AG09309 (cell line): ENCODE measurements around the gene RNF20.
"Not testable (repeated sequence)": the region's sequence is repeated elsewhere in the genome, so short reads cannot be mapped to it uniquely, and the experiment has no call there.

Experiments used
- DNase-seq: peaks from one replicate; pipeline ENCODE4 v3.0.0-alpha.2; 2010; ENCODE audit warnings: low read depth
- H3K4me3 ChIP-seq: 2 replicates; pipeline ENCODE4 v1.5.1; 2011; ENCODE audit warnings: mild to moderate bottlenecking, low read depth, low read length, moderate library complexity; ENCODE audit not compliant: control insufficient read depth
- TF ChIP-seq, protein P1 (sequence below): IDR thresholded peaks from 2 replicates; pipeline ENCODE4 v1.5.1; 2011; ENCODE audit warnings: mild to moderate bottlenecking, low read depth, low read length, inconsistent platforms; ENCODE audit not compliant: insufficient read depth, control insufficient read depth; ENCODE audit errors: missing control alignments

Gene RNF20

DNA sequence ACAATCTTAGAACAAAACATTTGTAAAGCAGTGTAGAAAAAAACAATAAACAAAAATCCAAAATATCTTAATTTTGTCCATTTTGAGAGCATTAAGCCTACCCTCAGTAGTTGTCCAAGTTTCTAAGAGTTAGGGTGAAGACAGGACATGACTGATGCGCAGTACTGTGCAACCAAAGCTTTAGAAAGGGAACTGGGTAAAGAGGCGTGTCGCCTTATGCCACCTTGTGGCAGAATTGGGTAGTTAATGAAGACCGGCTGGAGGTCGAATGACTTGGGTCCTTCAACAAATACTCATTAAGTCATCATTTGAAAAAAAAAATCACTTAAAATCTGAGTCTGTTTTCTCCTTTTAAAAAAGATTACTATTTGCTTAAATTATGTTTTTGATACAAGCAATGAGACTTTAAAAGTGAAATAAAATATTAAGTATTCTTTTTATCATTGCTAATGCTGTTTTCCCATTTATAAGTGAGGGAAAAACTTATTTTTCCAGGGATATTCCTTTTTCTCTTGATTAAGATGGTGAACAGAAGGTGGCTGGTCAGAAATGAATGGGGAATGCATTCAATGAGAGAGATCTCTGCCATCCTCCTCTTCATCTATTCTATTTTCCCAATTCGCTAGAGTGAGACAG, 3.5 kb upstream of the RNF20 start:
- DNase-seq: peak; percentile 46
- no peak overlapping the region for H3K4me3 ChIP-seq
- TF ChIP-seq, protein P1, sequence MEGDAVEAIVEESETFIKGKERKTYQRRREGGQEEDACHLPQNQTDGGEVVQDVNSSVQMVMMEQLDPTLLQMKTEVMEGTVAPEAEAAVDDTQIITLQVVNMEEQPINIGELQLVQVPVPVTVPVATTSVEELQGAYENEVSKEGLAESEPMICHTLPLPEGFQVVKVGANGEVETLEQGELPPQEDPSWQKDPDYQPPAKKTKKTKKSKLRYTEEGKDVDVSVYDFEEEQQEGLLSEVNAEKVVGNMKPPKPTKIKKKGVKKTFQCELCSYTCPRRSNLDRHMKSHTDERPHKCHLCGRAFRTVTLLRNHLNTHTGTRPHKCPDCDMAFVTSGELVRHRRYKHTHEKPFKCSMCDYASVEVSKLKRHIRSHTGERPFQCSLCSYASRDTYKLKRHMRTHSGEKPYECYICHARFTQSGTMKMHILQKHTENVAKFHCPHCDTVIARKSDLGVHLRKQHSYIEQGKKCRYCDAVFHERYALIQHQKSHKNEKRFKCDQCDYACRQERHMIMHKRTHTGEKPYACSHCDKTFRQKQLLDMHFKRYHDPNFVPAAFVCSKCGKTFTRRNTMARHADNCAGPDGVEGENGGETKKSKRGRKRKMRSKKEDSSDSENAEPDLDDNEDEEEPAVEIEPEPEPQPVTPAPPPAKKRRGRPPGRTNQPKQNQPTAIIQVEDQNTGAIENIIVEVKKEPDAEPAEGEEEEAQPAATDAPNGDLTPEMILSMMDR: peak; percentile 81

DNA sequence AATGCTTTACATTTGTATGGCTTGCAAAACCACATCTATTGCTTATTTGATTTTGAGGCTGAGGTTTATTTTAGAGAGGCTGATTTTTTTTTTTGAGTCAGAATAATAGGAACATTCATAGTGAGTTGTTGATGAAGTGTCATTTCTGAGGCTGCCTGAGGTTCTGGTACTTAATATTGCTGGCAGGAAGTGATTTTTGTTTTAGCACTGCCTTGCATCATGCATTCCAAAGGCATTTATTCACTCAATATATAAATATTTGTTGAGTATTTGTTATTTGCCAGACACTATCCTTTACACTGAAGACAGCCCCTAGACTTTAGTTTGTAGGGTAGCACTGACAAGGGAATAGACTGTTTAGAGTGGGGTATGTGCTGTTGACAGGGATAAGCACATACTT, 2.7 kb downstream of the RNF20 start:
- TF ChIP-seq, protein P1: no peak
- H3K4me3 ChIP-seq: no peak overlapping the region
- DNase-seq: no peak

DNA sequence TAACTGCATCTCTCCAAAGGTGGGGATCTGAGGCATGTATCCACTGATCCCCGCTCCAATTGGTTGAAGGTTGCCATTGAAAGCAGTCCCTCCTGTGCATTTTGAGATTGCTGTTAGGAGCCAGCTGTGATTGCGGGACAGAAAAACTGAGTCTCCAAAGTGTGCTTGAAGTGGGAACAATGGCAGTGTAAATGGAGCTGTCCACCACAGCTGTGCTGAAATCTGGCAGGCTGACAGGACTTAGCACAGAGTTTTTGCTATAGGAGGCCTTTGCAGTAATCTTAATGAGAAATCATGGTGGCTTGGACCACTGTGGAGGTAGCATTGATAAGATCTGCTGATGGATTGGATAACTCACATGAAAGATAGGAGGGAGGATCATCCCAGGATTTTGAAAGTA, 3.3 kb downstream of the RNF20 start:
- no peak for DNase-seq
- no peak overlapping the region for H3K4me3 ChIP-seq
- TF ChIP-seq, protein P1: no peak

DNA sequence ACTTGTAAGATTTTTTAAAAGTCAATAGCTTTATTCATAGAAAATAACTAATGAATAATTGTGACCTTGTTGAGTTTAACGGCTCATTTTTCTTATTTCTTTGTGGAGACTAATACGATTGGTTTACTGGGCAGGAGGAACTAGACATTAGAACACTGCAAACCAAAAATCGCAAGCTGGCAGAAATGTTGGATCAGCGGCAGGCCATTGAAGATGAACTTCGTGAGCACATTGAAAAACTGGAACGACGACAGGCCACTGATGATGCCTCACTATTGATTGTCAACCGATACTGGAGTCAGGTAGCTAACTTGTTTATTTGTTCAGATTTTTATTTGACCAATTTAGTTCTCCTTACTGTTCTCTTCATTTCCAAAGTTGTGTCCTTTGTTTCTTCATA, 6.4 kb downstream of the RNF20 start:
- DNase-seq: no peak
- TF ChIP-seq, protein P1: no peak
- H3K4me3 ChIP-seq: no peak overlapping the region

DNA sequence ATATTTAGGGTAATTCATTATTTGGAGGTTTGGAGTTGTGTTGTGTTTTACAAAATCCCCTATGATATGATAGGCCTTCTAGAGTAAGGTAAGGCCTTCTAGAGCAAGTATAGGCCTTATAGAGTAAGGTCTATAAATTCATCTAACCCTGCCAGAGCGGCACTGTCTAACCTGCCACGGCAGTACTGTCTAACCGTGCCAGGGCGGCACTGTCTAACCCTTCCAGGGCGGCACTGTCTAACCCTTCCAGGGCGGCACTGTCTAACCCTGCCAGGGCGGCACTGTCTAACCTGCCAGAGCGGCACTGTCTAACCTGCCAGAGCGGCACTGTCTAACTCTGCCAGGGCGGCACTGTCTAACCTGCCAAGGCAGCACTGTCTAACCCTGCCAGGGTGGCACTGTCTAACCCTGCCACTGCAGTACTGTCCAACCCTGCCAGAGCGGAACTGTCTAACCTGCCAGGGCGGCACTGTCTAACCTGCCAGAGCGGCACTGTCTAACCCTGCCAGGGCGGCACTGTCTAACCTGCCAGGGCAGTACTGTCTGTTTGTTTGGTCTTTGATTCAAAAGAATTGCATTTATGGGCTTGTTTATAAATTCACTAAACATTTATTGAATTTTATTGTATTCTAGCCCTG, 9.6 kb downstream of the RNF20 start:
- no peak for DNase-seq
- TF ChIP-seq, protein P1: no peak
- H3K4me3 ChIP-seq: no peak overlapping the region

DNA sequence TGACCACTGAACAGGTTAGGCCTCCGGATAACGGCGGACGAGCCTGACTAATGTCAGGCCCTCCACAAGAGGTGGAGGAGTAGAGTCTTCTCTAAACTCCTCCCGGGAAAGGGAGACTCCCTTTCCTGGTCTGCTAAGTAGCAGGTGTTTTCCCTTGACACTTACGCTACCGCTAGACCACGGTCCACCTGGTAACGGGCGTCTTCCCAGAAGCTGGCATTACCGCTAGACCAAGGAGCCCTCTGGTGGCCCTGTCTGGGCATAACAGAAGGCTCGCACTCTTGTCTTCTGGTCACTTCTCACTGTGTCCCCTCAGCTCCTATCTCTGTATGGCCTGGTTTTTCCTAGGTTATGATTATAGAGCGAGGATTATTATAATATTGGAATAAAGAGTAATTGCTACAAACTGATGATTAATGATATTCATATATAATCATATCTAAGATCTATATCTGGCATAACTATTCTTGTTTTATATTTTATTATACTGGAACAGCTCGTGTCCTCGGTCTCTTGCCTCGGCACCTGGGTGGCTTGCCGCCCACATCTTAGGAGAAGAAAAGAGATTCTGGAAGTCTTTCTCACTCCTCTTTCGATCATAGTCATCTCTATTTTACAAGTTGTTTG, 15.9 kb downstream of the RNF20 start:
- not testable (repeated sequence) for DNase-seq, H3K4me3 ChIP-seq
- TF ChIP-seq, protein P1: peak; percentile 13
